ENCODE data around the gene GMEB1. TPM values are rescaled to one million over a fixed set of nuclear protein-coding genes. Genes with fewer than 3 reads are reported as not detected.
"Not testable (repeated sequence)": the region's sequence is repeated elsewhere in the genome, so short reads cannot be mapped to it uniquely, and the experiment has no call there.

Gene GMEB1
- total RNA-seq, 1 donor from 2014 or later: 17.9 TPM

DNA sequence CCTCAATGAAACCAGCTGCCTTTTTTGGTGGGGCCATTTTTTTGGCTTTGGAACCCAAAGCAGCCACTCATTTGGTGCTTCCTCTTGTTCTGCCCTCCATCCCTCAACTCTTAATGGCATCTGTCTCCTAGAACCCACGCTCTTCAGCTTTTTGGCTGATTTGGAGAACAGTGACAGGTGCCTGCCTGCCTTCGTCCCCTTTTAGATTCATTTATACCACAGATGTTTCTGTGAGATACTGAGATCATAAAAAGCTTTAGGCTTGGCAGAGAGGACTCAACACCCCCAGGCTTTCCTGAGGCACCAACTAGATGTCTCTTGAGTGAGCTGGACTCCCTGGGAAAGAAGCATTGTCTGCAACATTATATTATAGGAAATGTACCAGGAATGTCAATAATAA, 47.8 kb downstream of the GMEB1 start:
- no peaks in the 10 kb centered on the region for H3K9me3 Mint-ChIP-seq (ENCODE audit: unreplicated experiment)
- H3K4me1 Mint-ChIP-seq (ENCODE audit: unreplicated experiment): peaks cover 3% of the 10 kb centered on the region
- TF ChIP-seq, protein P1, sequence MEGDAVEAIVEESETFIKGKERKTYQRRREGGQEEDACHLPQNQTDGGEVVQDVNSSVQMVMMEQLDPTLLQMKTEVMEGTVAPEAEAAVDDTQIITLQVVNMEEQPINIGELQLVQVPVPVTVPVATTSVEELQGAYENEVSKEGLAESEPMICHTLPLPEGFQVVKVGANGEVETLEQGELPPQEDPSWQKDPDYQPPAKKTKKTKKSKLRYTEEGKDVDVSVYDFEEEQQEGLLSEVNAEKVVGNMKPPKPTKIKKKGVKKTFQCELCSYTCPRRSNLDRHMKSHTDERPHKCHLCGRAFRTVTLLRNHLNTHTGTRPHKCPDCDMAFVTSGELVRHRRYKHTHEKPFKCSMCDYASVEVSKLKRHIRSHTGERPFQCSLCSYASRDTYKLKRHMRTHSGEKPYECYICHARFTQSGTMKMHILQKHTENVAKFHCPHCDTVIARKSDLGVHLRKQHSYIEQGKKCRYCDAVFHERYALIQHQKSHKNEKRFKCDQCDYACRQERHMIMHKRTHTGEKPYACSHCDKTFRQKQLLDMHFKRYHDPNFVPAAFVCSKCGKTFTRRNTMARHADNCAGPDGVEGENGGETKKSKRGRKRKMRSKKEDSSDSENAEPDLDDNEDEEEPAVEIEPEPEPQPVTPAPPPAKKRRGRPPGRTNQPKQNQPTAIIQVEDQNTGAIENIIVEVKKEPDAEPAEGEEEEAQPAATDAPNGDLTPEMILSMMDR (IDR thresholded peaks at IDR 0.05): no peak
- no peak overlapping the region for H3K4me3 Mint-ChIP-seq (ENCODE audit: unreplicated experiment)
- DNase-seq (ENCODE audit: extremely low spot score, unreplicated experiment): no peak
- peaks cover 19% of the 10 kb centered on the region for H3K36me3 Mint-ChIP-seq (ENCODE audit: unreplicated experiment)
- H3K27ac Mint-ChIP-seq (ENCODE audit: unreplicated experiment): no peak overlapping the region
- H3K27me3 Mint-ChIP-seq (ENCODE audit: unreplicated experiment): no peaks in the 10 kb centered on the region

DNA sequence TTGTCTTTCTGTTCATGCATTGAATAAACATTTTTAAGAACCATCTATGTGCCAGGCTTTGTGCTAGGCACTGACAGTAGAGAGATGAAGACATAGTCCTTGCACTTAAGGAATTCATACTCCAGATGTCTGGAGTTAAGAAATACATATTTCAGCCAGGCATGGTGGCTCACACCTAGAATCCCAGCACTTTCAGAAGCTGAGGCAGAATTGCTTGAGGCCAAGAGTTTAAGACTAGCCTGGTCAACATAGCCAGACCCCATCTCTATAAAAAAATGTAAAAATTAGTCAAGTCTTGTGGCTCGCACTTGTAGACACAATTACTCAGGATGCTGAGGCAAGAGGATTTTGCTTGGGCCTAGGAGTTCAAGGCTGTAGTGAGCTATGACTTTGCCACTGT, 49.6 kb downstream of the GMEB1 start:
- Mint-ChIP-seq H3K27ac (ENCODE audit: unreplicated experiment) (no peak overlapping the region), H3K4me3 (ENCODE audit: unreplicated experiment) (no peak overlapping the region), H3K4me1 (ENCODE audit: unreplicated experiment) (peaks cover 11% of the 10 kb centered on the region), H3K9me3 (ENCODE audit: unreplicated experiment) (no peaks in the 10 kb centered on the region), H3K27me3 (ENCODE audit: unreplicated experiment) (no peaks in the 10 kb centered on the region), H3K36me3 (ENCODE audit: unreplicated experiment) (peaks cover 14% of the 10 kb centered on the region)
- DNase-seq (ENCODE audit: extremely low spot score, unreplicated experiment): no peak
- TF ChIP-seq, protein P1 (IDR thresholded peaks at IDR 0.05): no peak

DNA sequence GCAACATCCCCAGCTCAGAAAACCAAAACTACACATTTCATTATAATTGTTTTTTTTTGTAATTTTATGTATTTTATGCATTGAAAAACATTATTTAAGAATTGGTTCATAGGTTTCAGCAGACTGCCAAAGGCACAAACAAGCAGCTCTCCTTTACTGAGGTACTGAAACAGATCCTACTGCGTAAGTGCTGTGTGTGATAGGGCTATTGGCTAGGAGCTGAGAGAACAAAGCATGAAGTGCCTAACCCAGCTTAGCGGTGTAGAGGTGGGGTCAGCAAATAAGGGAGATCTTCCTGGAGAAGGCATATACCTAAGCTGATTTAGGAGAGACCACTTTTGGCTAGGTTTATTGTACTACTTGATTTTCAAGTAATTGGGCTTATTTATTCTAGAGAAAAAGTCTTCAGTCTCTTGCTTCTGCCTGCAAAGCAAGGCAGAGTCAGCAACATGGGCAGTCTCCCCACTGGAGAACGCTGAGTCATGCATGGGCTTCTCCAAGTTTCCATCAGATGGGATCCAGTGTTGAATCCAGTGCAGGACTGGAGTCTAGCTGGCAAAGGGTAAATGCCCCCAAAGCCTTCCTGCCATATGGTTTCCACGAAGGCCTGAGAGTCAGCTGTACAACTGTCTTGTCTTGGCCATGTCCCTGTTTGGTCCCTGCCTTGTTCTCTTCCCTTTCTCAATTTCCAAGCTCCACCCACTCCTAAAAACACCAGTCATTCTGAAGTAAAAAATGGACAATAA, 50.2 kb downstream of the GMEB1 start:
- H3K4me1 Mint-ChIP-seq (ENCODE audit: unreplicated experiment): peaks cover 11% of the 10 kb centered on the region
- TF ChIP-seq, protein P1 (IDR thresholded peaks at IDR 0.05): no peak
- no peak for DNase-seq (ENCODE audit: extremely low spot score, unreplicated experiment)
- H3K27ac Mint-ChIP-seq (ENCODE audit: unreplicated experiment): peak overlapping the region; percentile 12
- no peaks in the 10 kb centered on the region for H3K9me3 Mint-ChIP-seq (ENCODE audit: unreplicated experiment)
- H3K4me3 Mint-ChIP-seq (ENCODE audit: unreplicated experiment): no peak overlapping the region
- H3K27me3 Mint-ChIP-seq (ENCODE audit: unreplicated experiment): no peaks in the 10 kb centered on the region
- peaks cover 9% of the 10 kb centered on the region for H3K36me3 Mint-ChIP-seq (ENCODE audit: unreplicated experiment)

DNA sequence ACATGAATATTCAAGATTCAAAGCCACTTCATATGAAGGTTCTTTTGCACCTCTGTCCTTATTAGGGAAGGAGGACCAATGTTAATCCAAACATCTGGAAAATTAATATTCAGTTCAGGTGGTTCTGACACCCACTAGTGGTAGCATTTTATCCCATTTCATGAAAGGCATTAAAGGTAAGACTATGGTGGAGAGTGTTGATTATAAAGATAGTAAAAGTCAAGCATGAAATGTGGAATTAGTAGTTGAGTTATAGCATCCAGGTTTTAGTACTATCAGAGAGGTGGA, 50.7 kb downstream of the GMEB1 start:
- no peak for DNase-seq (ENCODE audit: extremely low spot score, unreplicated experiment)
- H3K27ac Mint-ChIP-seq (ENCODE audit: unreplicated experiment): peak overlapping the region; percentile 12
- H3K4me1 Mint-ChIP-seq (ENCODE audit: unreplicated experiment): peaks cover 11% of the 10 kb centered on the region
- H3K9me3 Mint-ChIP-seq (ENCODE audit: unreplicated experiment): no peaks in the 10 kb centered on the region
- no peak overlapping the region for H3K4me3 Mint-ChIP-seq (ENCODE audit: unreplicated experiment)
- H3K27me3 Mint-ChIP-seq (ENCODE audit: unreplicated experiment): no peaks in the 10 kb centered on the region
- TF ChIP-seq, protein P1 (IDR thresholded peaks at IDR 0.05): no peak
- H3K36me3 Mint-ChIP-seq (ENCODE audit: unreplicated experiment): peaks cover 8% of the 10 kb centered on the region

DNA sequence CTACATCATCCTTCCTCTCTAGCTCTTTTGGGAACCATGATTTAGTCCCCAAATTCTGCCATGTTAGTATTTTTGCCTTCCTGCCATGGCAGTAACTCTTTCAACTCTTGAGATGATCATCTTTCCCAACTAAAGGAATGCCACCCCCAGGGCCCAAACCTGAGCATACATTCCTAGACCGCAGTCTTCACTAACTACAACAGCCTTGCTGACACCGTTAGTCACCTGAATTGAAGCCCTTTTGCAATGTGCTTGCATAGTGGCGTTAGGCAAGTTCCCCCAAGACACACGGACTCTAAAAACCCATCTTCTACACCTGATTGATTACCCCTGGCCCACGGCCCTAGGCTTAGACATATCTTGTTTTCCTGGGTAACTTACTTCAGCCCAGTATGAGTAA, 51.8 kb downstream of the GMEB1 start:
- no peaks in the 10 kb centered on the region for H3K27me3 Mint-ChIP-seq (ENCODE audit: unreplicated experiment)
- no peak overlapping the region for H3K27ac Mint-ChIP-seq (ENCODE audit: unreplicated experiment)
- peaks cover 11% of the 10 kb centered on the region for H3K4me1 Mint-ChIP-seq (ENCODE audit: unreplicated experiment)
- H3K36me3 Mint-ChIP-seq (ENCODE audit: unreplicated experiment): no peaks in the 10 kb centered on the region
- H3K4me3 Mint-ChIP-seq (ENCODE audit: unreplicated experiment): no peak overlapping the region
- TF ChIP-seq, protein P1 (IDR thresholded peaks at IDR 0.05): no peak
- H3K9me3 Mint-ChIP-seq (ENCODE audit: unreplicated experiment): no peaks in the 10 kb centered on the region
- DNase-seq (ENCODE audit: extremely low spot score, unreplicated experiment): no peak

DNA sequence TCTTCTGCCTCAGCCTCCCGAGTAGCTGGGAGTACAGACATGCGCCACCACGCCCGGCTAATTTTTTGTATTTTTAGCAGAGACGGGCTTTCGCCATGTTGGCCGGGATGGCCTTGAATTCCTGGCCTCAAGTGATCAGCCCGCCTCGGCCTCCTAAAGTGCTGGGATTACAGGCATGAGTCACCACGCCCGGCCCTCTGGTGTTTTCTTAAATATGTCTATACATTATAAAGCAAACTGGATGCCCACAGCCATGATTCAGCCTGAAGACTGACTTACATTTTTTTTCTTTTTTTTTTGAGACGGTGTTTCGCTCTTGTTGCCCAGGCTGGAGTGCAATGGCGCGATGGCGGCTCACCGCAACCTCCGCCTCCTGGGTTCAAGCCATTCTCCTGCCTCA, 53.3 kb downstream of the GMEB1 start:
- not testable (repeated sequence) for H3K36me3 Mint-ChIP-seq (ENCODE audit: unreplicated experiment); H3K27me3 Mint-ChIP-seq (ENCODE audit: unreplicated experiment); H3K4me3 Mint-ChIP-seq (ENCODE audit: unreplicated experiment); H3K9me3 Mint-ChIP-seq (ENCODE audit: unreplicated experiment); DNase-seq (ENCODE audit: extremely low spot score, unreplicated experiment)
- H3K27ac Mint-ChIP-seq (ENCODE audit: unreplicated experiment): peak overlapping the region; percentile 34
- H3K4me1 Mint-ChIP-seq (ENCODE audit: unreplicated experiment): peaks cover 11% of the 10 kb centered on the region

DNA sequence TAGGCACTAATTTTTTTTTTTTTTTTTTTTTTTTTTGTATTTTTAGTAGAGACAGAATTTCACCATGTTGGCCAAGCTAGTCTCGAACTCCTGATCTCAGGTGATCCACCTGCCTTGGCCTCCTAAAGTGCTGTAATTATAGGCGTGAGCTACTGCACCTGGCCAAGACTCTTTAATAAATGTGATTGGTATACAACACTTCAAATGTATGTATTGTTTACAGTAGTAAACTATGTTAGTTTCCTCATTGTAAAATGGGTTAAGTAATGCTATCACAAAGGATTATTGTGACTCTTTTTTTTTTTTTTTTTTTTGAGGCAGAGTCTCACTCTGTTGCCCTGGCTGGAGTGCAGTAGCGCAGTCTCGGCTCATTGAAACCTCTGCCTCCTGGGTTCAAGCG, 56.8 kb downstream of the GMEB1 start:
- not testable (repeated sequence) for H3K4me3 Mint-ChIP-seq (ENCODE audit: unreplicated experiment); H3K9me3 Mint-ChIP-seq (ENCODE audit: unreplicated experiment); H3K27ac Mint-ChIP-seq (ENCODE audit: unreplicated experiment); H3K27me3 Mint-ChIP-seq (ENCODE audit: unreplicated experiment); DNase-seq (ENCODE audit: extremely low spot score, unreplicated experiment); H3K36me3 Mint-ChIP-seq (ENCODE audit: unreplicated experiment); H3K4me1 Mint-ChIP-seq (ENCODE audit: unreplicated experiment)
